ENCODE measurements around the gene CCL15. TPM values are rescaled to one million over a fixed set of nuclear protein-coding genes. Genes with fewer than 3 reads are reported as not detected.

Gene CCL15
- not detected in 2 replicates for total RNA-seq

GRCh38 chr17:36001110-36001771, at the start of gene CCL15:
Gene CCL15, minus strand, starts transcription at chr17:36001553. Its CDS starts 61 bp downstream, at chr17:36001492.

GRCh38 chr17:36017799-36018198, 16.4 kb upstream of the CCL15 start, which contains the start of gene CCL23:
Gene CCL23, minus strand, starts transcription at chr17:36017972. Its CDS starts 75 bp downstream, at chr17:36017897.

GRCh38 chr17:35986643-35987042, 14.7 kb downstream of the CCL15 start, which contains the start of gene CCL14:
Gene CCL14, minus strand, starts transcription at chr17:35986729. Its CDS starts 80 bp downstream, at chr17:35986649.

GRCh38 chr17:35981246-35981645, 20.1 kb downstream of the CCL15 start, which contains the start of gene CCL16:
Gene CCL16, minus strand, starts transcription at chr17:35981497. Its CDS starts 77 bp downstream, at chr17:35981420.

Other genes with a start within 250 kb of the CCL15 start
- gene GAS2L2, start 248.3 kb downstream of the CCL15 start, total RNA-seq = not detected in 2 replicates
- gene C17orf50, start 240.7 kb downstream of the CCL15 start, total RNA-seq = not detected in 2 replicates
- 4.6 and 10.4 TPM in 2 replicates for gene MMP28, start 205.9 kb downstream of the CCL15 start, total RNA-seq
- gene TAF15, start 192.1 kb downstream of the CCL15 start, total RNA-seq = 52.9 and 64.1 TPM in 2 replicates
- not detected in 2 replicates for gene HEATR9, start 132.7 kb downstream of the CCL15 start, total RNA-seq
- 0.15 TPM in 1 of 2 replicates, not detected in the other for gene CCL5, start 121.2 kb downstream of the CCL15 start, total RNA-seq
- 0.46 TPM in 1 of 2 replicates, not detected in the other for gene RDM1, start 70.8 kb downstream of the CCL15 start, total RNA-seq
- gene LYZL6, start 57.8 kb downstream of the CCL15 start, total RNA-seq = not detected in 2 replicates
- 0.32 TPM in 1 of 2 replicates, not detected in the other for gene CCL16, start 20.1 kb downstream of the CCL15 start, total RNA-seq
- 0.91 and 2.3 TPM in 2 replicates for gene CCL14, start 14.8 kb downstream of the CCL15 start, total RNA-seq
- gene CCL23, start 16.4 kb upstream of the CCL15 start, total RNA-seq = not detected in 2 replicates
- gene CCL18, start 62.7 kb upstream of the CCL15 start, total RNA-seq = not detected in 2 replicates
- gene CCL3, start 88.6 kb upstream of the CCL15 start, total RNA-seq = not detected in 2 replicates
- not detected in 2 replicates for gene CCL4, start 102.3 kb upstream of the CCL15 start, total RNA-seq
- gene TBC1D3B, start 175.1 kb upstream of the CCL15 start, total RNA-seq = 0.97 and 1.4 TPM in 2 replicates
- gene CCL3L1, start 195.2 kb upstream of the CCL15 start, total RNA-seq = not detected in 2 replicates
- not detected in 2 replicates for gene CCL4L2, start 209.5 kb upstream of the CCL15 start, total RNA-seq

All from epithelial cell of umbilical artery (primary cell).